ENCODE results near the gene ACOT7.

DNA sequence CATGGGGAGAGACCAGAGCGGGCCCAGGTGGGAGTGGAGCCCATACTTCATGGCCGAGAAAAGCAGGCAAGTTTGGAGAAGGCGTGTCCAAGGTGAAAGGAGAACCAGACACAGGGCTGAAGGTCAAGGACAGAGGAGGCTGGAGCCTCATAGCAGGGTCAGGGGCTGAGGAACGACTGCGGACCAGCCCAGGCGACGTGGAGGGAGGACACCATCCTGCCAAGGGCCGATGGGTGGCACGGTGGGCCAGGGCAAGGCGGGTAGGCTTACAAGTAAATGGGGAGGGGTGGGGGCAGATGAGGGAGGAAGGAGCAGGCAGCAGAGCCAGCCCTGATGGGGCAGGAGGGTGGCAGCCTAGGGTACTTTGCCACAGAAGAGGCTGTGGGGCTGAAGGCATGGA is 114.5 kb downstream of the ACOT7 start:
- no peak for TF ChIP-seq POLR2AphosphoS5 (IDR thresholded peaks at IDR 0.05; ENCODE audit: borderline replicate concordance, low read depth, low read length)
- TF ChIP-seq EZH2 (IDR thresholded peaks at IDR 0.05) = no peak
- no peak for TF ChIP-seq FOXP2 (optimal IDR thresholded peaks at IDR 0.05; ENCODE audit: control extremely low read depth, extremely low read length, insufficient read depth)
